Upper lobe of right lung (tissue), 1 donor: ENCODE measurements around the gene PPP3R2. TPM values are rescaled to one million over a fixed set of nuclear protein-coding genes. Genes with fewer than 3 reads are reported as not detected.
"Not testable (repeated sequence)": the region's sequence is repeated elsewhere in the genome, so short reads cannot be mapped to it uniquely, and the experiment has no call there.

Experiments used
- ATAC-seq: fragments of 200-7000 bp; cut with Tn5 transposase; one replicate; pipeline ENCODE4 v1.9.1; 2020; ENCODE audit warnings: mild to moderate bottlenecking, moderate library complexity
- DNase-seq: peaks from one replicate; pipeline ENCODE4 v3.0.0-alpha.2; 2020
- H3K27ac ChIP-seq: fragments of 200-600 bp; one replicate; pipeline ENCODE4 v1.8.0; 2022
- H3K27me3 ChIP-seq: fragments of 200-600 bp; one replicate; pipeline ENCODE4 v1.8.0; 2022; ENCODE audit warnings: mild to moderate bottlenecking
- H3K36me3 ChIP-seq: fragments of 200-600 bp; one replicate; pipeline ENCODE4 v1.8.0; 2022
- H3K4me1 ChIP-seq: fragments of 200-600 bp; one replicate; pipeline ENCODE4 v1.8.0; 2022
- H3K4me3 ChIP-seq: fragments of 200-600 bp; one replicate; pipeline ENCODE4 v1.8.0; 2022; ENCODE audit warnings: mild to moderate bottlenecking
- H3K9me3 ChIP-seq: fragments of 200-600 bp; one replicate; pipeline ENCODE4 v1.8.0; 2022
- CTCF ChIP-seq: fragments of 200-600 bp; IDR thresholded peaks from one replicate; pipeline ENCODE4 v1.8.0; 2022; ENCODE audit warnings: antibody characterized with exemption
- intact Hi-C: fragments of 100-400 bp; cut with DNase I; formaldehyde crosslinking; loops from one replicate; pipeline ENCODE4 v1.11.0; 2022
- total RNA-seq: library from RNA; stranded (reverse); fragmentation: NEBNext Ultra II Directional; extraction: Animal tissue kit (Norgen Biotek cat#: 25700); gene quantifications from one replicate; pipeline ENCODE4 v1.2.1, GENCODE V29; 2021
- donor health status: DM: no; HTN: yes; CAD: no; lungs with severe emphysema.

PPP3R2 gene
- total RNA-seq, 1 donor from 2014 or later: not detected

GRCh38 chr9:101601904-101602765 is 7.4 kb upstream of the PPP3R2 start:
- Histone ChIP-seq H3K27me3 (peaks cover 4% of the 10 kb centered on the region), H3K36me3 (no peaks in the 10 kb centered on the region), H3K4me1 (peaks cover 4% of the 10 kb centered on the region), H3K27ac (no peak overlapping the region), H3K4me3 (no peak overlapping the region), H3K9me3 (no peaks in the 10 kb centered on the region)
- intact Hi-C loops: no loop called here
- peak; percentile 73 for ATAC-seq
- TF ChIP-seq CTCF: peak; percentile 62
- no peak for DNase-seq

- DNase-seq (no peak), ATAC-seq (no peak)
- no peak for TF ChIP-seq CTCF
- Histone ChIP-seq H3K27ac (no peak overlapping the region), H3K4me3 (no peak overlapping the region), H3K9me3 (no peaks in the 10 kb centered on the region), H3K36me3 (no peaks in the 10 kb centered on the region), H3K4me1 (no peaks in the 10 kb centered on the region), H3K27me3 (no peaks in the 10 kb centered on the region)
- intact Hi-C loops: no loop called here
Observed at GRCh38 chr9:101593345-101593744, 1.4 kb downstream of the PPP3R2 start.

GRCh38 chr9:101592788-101593187 is 2.0 kb downstream of the PPP3R2 start:
- H3K27ac ChIP-seq: no peak overlapping the region
- ATAC-seq: no peak
- DNase-seq: no peak
- no peaks in the 10 kb centered on the region for H3K27me3 ChIP-seq
- TF ChIP-seq CTCF: no peak
- no peaks in the 10 kb centered on the region for H3K36me3 ChIP-seq
- intact Hi-C loops: no loop called here
- H3K4me1 ChIP-seq: no peaks in the 10 kb centered on the region
- no peak overlapping the region for H3K4me3 ChIP-seq
- H3K9me3 ChIP-seq: no peaks in the 10 kb centered on the region

GRCh38 chr9:101591787-101592446 is 2.9 kb downstream of the PPP3R2 start:
- Histone ChIP-seq H3K27me3 (no peaks in the 10 kb centered on the region), H3K4me1 (no peaks in the 10 kb centered on the region), H3K4me3 (no peak overlapping the region), H3K27ac (no peak overlapping the region), H3K9me3 (no peaks in the 10 kb centered on the region), H3K36me3 (no peaks in the 10 kb centered on the region)
- intact Hi-C loops: no loop called here
- TF ChIP-seq CTCF: no peak
- DNase-seq (no peak), ATAC-seq (no peak)

GRCh38 chr9:101590901-101591300 is 3.9 kb downstream of the PPP3R2 start:
- ATAC-seq (no peak), DNase-seq (no peak)
- Histone ChIP-seq H3K36me3 (no peaks in the 10 kb centered on the region), H3K4me3 (no peak overlapping the region), H3K27ac (no peak overlapping the region), H3K9me3 (no peaks in the 10 kb centered on the region), H3K27me3 (no peaks in the 10 kb centered on the region), H3K4me1 (no peaks in the 10 kb centered on the region)
- no peak for TF ChIP-seq CTCF
- intact Hi-C loops: no loop called here

- DNase-seq, ATAC-seq, intact Hi-C loops, H3K36me3 ChIP-seq, H3K4me3 ChIP-seq, H3K9me3 ChIP-seq, H3K27ac ChIP-seq, H3K4me1 ChIP-seq, H3K27me3 ChIP-seq: not testable (repeated sequence)
Observed at GRCh38 chr9:101590074-101590473, 4.7 kb downstream of the PPP3R2 start.
